Osteocyte (in vitro differentiated cells): ENCODE measurements around the gene MUC3A. TPM values are rescaled to one million over a fixed set of nuclear protein-coding genes. Genes with fewer than 3 reads are reported as not detected.

Source experiments
- DNase-seq: peaks from one replicate; pipeline ENCODE4 v3.0.0; 2021; ENCODE audit warnings: mixed read lengths; ENCODE audit not compliant: unreplicated experiment; ENCODE audit errors: extremely low spot score
- H3K27ac Mint-ChIP-seq: one replicate; pipeline ENCODE4 v1.8.0; 2021; ENCODE audit warnings: mild to moderate bottlenecking, mixed read lengths; ENCODE audit not compliant: unreplicated experiment
- H3K27me3 Mint-ChIP-seq: one replicate; pipeline ENCODE4 v1.8.0; 2021; ENCODE audit warnings: mixed read lengths; ENCODE audit not compliant: unreplicated experiment
- H3K36me3 Mint-ChIP-seq: one replicate; pipeline ENCODE4 v1.8.0; 2021; ENCODE audit warnings: mixed read lengths; ENCODE audit not compliant: unreplicated experiment
- H3K4me1 Mint-ChIP-seq: one replicate; pipeline ENCODE4 v1.8.0; 2021; ENCODE audit warnings: mixed read lengths; ENCODE audit not compliant: unreplicated experiment
- H3K4me3 Mint-ChIP-seq: one replicate; pipeline ENCODE4 v1.8.0; 2021; ENCODE audit warnings: mild to moderate bottlenecking, moderate library complexity, mixed read lengths; ENCODE audit not compliant: unreplicated experiment
- H3K9me3 Mint-ChIP-seq: one replicate; pipeline ENCODE4 v1.8.0; 2021; ENCODE audit warnings: mixed read lengths; ENCODE audit not compliant: unreplicated experiment
- CTCF ChIP-seq: fragments of 200-600 bp; sonication (generic); IDR thresholded peaks from 2 replicates; pipeline ENCODE4 v1.5.0; 2021; ENCODE audit warnings: antibody characterized with exemption, mild to moderate bottlenecking, moderate library complexity
- total RNA-seq: library from RNA; stranded (reverse); gene quantifications from 2 replicates; pipeline ENCODE4 v1.2.1, GENCODE V29; 2021

MUC3A gene
- total RNA-seq, 1 donor from 2014 or later = not detected

GRCh38 chr7:100947792-100948191 is 1.5 kb upstream of the MUC3A start:
- no peak for TF ChIP-seq CTCF
- no peaks in the 10 kb centered on the region for H3K36me3 Mint-ChIP-seq
- no peak overlapping the region for H3K27ac Mint-ChIP-seq
- no peak for DNase-seq
- H3K27me3 Mint-ChIP-seq = peaks cover 14% of the 10 kb centered on the region
- no peaks in the 10 kb centered on the region for H3K9me3 Mint-ChIP-seq
- H3K4me3 Mint-ChIP-seq = no peak overlapping the region
- H3K4me1 Mint-ChIP-seq = no peaks in the 10 kb centered on the region

GRCh38 chr7:100949933-100950443 is 654 bp downstream of the MUC3A start:
- no peaks in the 10 kb centered on the region for H3K36me3 Mint-ChIP-seq
- no peak overlapping the region for H3K4me3 Mint-ChIP-seq
- peaks cover 14% of the 10 kb centered on the region for H3K27me3 Mint-ChIP-seq

GRCh38 chr7:100951172-100951571 is 1.8 kb downstream of the MUC3A start:
- H3K4me3 Mint-ChIP-seq = no peak overlapping the region
- no peaks in the 10 kb centered on the region for H3K9me3 Mint-ChIP-seq
- DNase-seq = no peak
- H3K36me3 Mint-ChIP-seq = no peaks in the 10 kb centered on the region
- H3K4me1 Mint-ChIP-seq = no peaks in the 10 kb centered on the region
- H3K27me3 Mint-ChIP-seq = peaks cover 14% of the 10 kb centered on the region
- no peak for TF ChIP-seq CTCF
- no peak overlapping the region for H3K27ac Mint-ChIP-seq

More at GRCh38 chr7:100949933-100950443, 654 bp downstream of the MUC3A start:
- H3K27ac Mint-ChIP-seq = no peak overlapping the region
- TF ChIP-seq CTCF = no peak
- DNase-seq = no peak
- H3K9me3 Mint-ChIP-seq = no peaks in the 10 kb centered on the region
- H3K4me1 Mint-ChIP-seq = no peaks in the 10 kb centered on the region

- Mint-ChIP-seq H3K27me3 (peaks cover 12% of the 10 kb centered on the region), H3K4me1 (no peaks in the 10 kb centered on the region)
These were observed 2.7 kb downstream of the MUC3A start for GRCh38 chr7:100951888-100952560.

More at GRCh38 chr7:100951888-100952560, 2.7 kb downstream of the MUC3A start:
- no peak overlapping the region for H3K27ac Mint-ChIP-seq
- H3K9me3 Mint-ChIP-seq = no peaks in the 10 kb centered on the region
- no peak for DNase-seq
- no peaks in the 10 kb centered on the region for H3K36me3 Mint-ChIP-seq
- no peak overlapping the region for H3K4me3 Mint-ChIP-seq
- TF ChIP-seq CTCF = no peak
